ENCODE measurements around the gene NHS.

Gene NHS

GRCh38 chrX:17374619-17375366 lies at the start of gene NHS:
Gene NHS, plus strand, starts transcription at chrX:17375200. Its CDS starts 558 bp downstream, at chrX:17375758.
- peak; percentile 16 for DNase-seq

GRCh38 chrX:17328837-17329236 lies 46.2 kb upstream of the NHS start:
- no peak for DNase-seq

GRCh38 chrX:17336377-17336776 lies 38.6 kb upstream of the NHS start:
- no peak for DNase-seq

- DNase-seq, result no peak
Observed at GRCh38 chrX:17355976-17356375, 19.0 kb upstream of the NHS start.

GRCh38 chrX:17359500-17359899 lies 15.5 kb upstream of the NHS start:
- no peak for DNase-seq

- DNase-seq, result no peak
Observed at GRCh38 chrX:17361620-17362019, 13.4 kb upstream of the NHS start.

GRCh38 chrX:17368002-17368401 lies 7.0 kb upstream of the NHS start:
- no peak for DNase-seq

- no peak for DNase-seq
Observed at GRCh38 chrX:17369309-17369708, 5.7 kb upstream of the NHS start.

- no peak for DNase-seq
Observed at GRCh38 chrX:17370191-17370590, 4.8 kb upstream of the NHS start.

- DNase-seq, result no peak
Observed at GRCh38 chrX:17372052-17372451, 2.9 kb upstream of the NHS start.

- no peak for DNase-seq
Observed at GRCh38 chrX:17373337-17373736, 1.7 kb upstream of the NHS start.

GRCh38 chrX:17375367-17375636 lies 302 bp downstream of the NHS start:
- no peak for DNase-seq

GRCh38 chrX:17375637-17376430 lies 834 bp downstream of the NHS start:
- no peak for DNase-seq

GRCh38 chrX:17376431-17377077 lies 1.6 kb downstream of the NHS start:
- no peak for DNase-seq

GRCh38 chrX:17377091-17377717 lies 2.2 kb downstream of the NHS start:
- DNase-seq, result no peak

GRCh38 chrX:17377795-17378194 lies 2.8 kb downstream of the NHS start:
- DNase-seq, result no peak

GRCh38 chrX:17380221-17380620 lies 5.2 kb downstream of the NHS start:
- no peak for DNase-seq

GRCh38 chrX:17390419-17390850 lies 15.4 kb downstream of the NHS start:
- DNase-seq, result no peak

GRCh38 chrX:17395154-17395553 lies 20.2 kb downstream of the NHS start:
- no peak for DNase-seq

- no peak for DNase-seq
Observed at GRCh38 chrX:17397074-17397473, 22.1 kb downstream of the NHS start.

- no peak for DNase-seq
Observed at GRCh38 chrX:17403189-17403691, 28.2 kb downstream of the NHS start.

- DNase-seq, result no peak
Observed at GRCh38 chrX:17403972-17404371, 29.0 kb downstream of the NHS start.

- no peak for DNase-seq
Observed at GRCh38 chrX:17405225-17405969, 30.4 kb downstream of the NHS start.
